GM23338 (cell line): ENCODE data around the gene DEXI. TPM values are rescaled to one million over a fixed set of nuclear protein-coding genes. Genes with fewer than 3 reads are reported as not detected.

Experiments
- ATAC-seq: fragments of 200-7000 bp; cut with Tn5 transposase; 3 replicates; pipeline ENCODE4 v1.9.1; 2020
- DNase-seq: peaks from one replicate; pipeline ENCODE4 v3.0.0-alpha.2; 2015; ENCODE audit warnings: low spot score
- H2AFZ ChIP-seq: fragments of 200-600 bp; sonication (generic); 2 replicates; pipeline ENCODE4 v1.8.0; 2016; ENCODE audit warnings: antibody characterized with exemption, mild to moderate bottlenecking, moderate library complexity
- H3F3A ChIP-seq: fragments of 200-600 bp; sonication (generic); replicated peaks from 2 replicates; pipeline ENCODE4 v1.8.0; 2017; ENCODE audit warnings: antibody characterized with exemption, mixed run types, low read depth
- H3K27ac ChIP-seq: fragments of 200-600 bp; sonication (generic); 2 replicates; pipeline ENCODE4 v1.6.1; 2016; ENCODE audit warnings: low read depth
- H3K27me3 ChIP-seq: fragments of 200-600 bp; sonication (generic); 2 replicates; pipeline ENCODE4 v1.8.0; 2016; ENCODE audit warnings: mild to moderate bottlenecking, mixed run types, moderate library complexity; ENCODE audit not compliant: insufficient read depth
- H3K36me3 ChIP-seq: fragments of 200-600 bp; sonication (generic); 2 replicates; pipeline ENCODE4 v1.8.0; 2016; ENCODE audit warnings: mild to moderate bottlenecking; ENCODE audit not compliant: insufficient read depth
- H3K4me1 ChIP-seq: fragments of 200-600 bp; sonication (generic); 2 replicates; pipeline ENCODE4 v1.8.0; 2016; ENCODE audit warnings: mild to moderate bottlenecking, moderate library complexity; ENCODE audit not compliant: insufficient read depth
- H3K4me2 ChIP-seq: fragments of 200-600 bp; sonication (generic); 2 replicates; pipeline ENCODE4 v1.7.1; 2017; ENCODE audit warnings: mixed run types
- H3K4me3 ChIP-seq: fragments of 200-600 bp; sonication (generic); 2 replicates; pipeline ENCODE4 v1.6.1; 2016; ENCODE audit warnings: mixed run types
- H3K79me2 ChIP-seq: fragments of 200-600 bp; sonication (generic); replicated peaks from 2 replicates; pipeline ENCODE4 v1.8.0; 2017; ENCODE audit warnings: mild to moderate bottlenecking; ENCODE audit not compliant: insufficient read depth
- H3K9me2 ChIP-seq: fragments of 200-600 bp; sonication (generic); 2 replicates; pipeline ENCODE4 v1.8.0; 2017; ENCODE audit not compliant: insufficient read depth
- H4K20me1 ChIP-seq: fragments of 200-600 bp; sonication (generic); replicated peaks from 2 replicates; pipeline ENCODE4 v1.8.0; 2017; ENCODE audit warnings: mild to moderate bottlenecking; ENCODE audit not compliant: insufficient read depth
- H3K27ac Mint-ChIP-seq: 2 replicates; pipeline ENCODE4 v1.8.0; 2020; ENCODE audit warnings: inconsistent platforms, mild to moderate bottlenecking, moderate library complexity, mixed read lengths
- H3K27me3 Mint-ChIP-seq: 3 replicates; pipeline ENCODE4 v1.8.0; 2022; ENCODE audit warnings: low read depth, mild to moderate bottlenecking, moderate library complexity, mixed read lengths, inconsistent platforms; ENCODE audit not compliant: insufficient read depth, poor library complexity
- H3K36me3 Mint-ChIP-seq: 3 replicates; pipeline ENCODE4 v1.8.0; 2021; ENCODE audit warnings: low read depth, mild to moderate bottlenecking, inconsistent platforms, moderate library complexity, mixed read lengths
- H3K4me1 Mint-ChIP-seq: 3 replicates; pipeline ENCODE4 v1.8.0; 2020; ENCODE audit warnings: mild to moderate bottlenecking, inconsistent platforms, mixed read lengths
- H3K4me3 Mint-ChIP-seq: 3 replicates; pipeline ENCODE4 v1.8.0; 2021; ENCODE audit warnings: moderate library complexity, mild to moderate bottlenecking, inconsistent platforms, mixed read lengths
- H3K9me3 Mint-ChIP-seq: 3 replicates; pipeline ENCODE4 v1.8.0; 2020; ENCODE audit warnings: moderate library complexity, mild to moderate bottlenecking, inconsistent platforms, mixed read lengths
- EZH2phosphoT487 ChIP-seq: fragments of 200-600 bp; sonication (generic); IDR thresholded peaks from one replicate; pipeline ENCODE4 v1.8.1; 2018; ENCODE audit warnings: antibody characterized with exemption; ENCODE audit not compliant: unreplicated experiment
- JUNB ChIP-seq: IDR thresholded peaks from one replicate; pipeline ENCODE4 v1.6.1; 2016; ENCODE audit warnings: antibody characterized with exemption; ENCODE audit not compliant: unreplicated experiment
- NANOG ChIP-seq: IDR thresholded peaks from 2 replicates; pipeline ENCODE4 v1.6.1; 2016; ENCODE audit warnings: antibody characterized with exemption, borderline replicate concordance
- POLR2AphosphoS5 ChIP-seq: IDR thresholded peaks from 2 replicates; pipeline ENCODE4 v1.6.1; 2016; ENCODE audit warnings: antibody characterized with exemption, low read depth
- ZNF331 ChIP-seq: fragments of 250-450 bp; sonication (Bioruptor Pico); IDR thresholded peaks from 2 replicates; pipeline ENCODE4 v1.5.0; 2020; ENCODE audit warnings: low read depth, mild to moderate bottlenecking, moderate library complexity
- ZNF462 ChIP-seq: fragments of 250-450 bp; sonication (Bioruptor Pico); IDR thresholded peaks from 2 replicates; pipeline ENCODE4 v1.5.0; 2020; ENCODE audit warnings: mild to moderate bottlenecking, moderate library complexity
- polyA plus RNA-seq: library from polyadenylated mRNA; unstranded; fragments of >200 nt; fragmentation: Nextera tagmentation; extraction: Ambion mirVana; gene quantifications from 2 replicates; pipeline ENCODE4 v1.2.1, GENCODE V29; 2016
- total RNA-seq: library from RNA; depleted of rRNA; stranded (reverse); fragments of >200 nt; shearing (Covaris generic); gene quantifications from 2 replicates; pipeline ENCODE4 v1.2.3, GENCODE V29; 2014
- TF ChIP-seq, protein P1 (sequence below), 2 experiments: fragments of 200-600 bp in 1 of 2; sonication (generic) in 1 of 2; conservative IDR thresholded peaks; 2 replicates each; pipeline versions ENCODE4 v1.5.1 to v1.6.1; 2016 to 2017; ENCODE audit warnings: antibody characterized with exemption in 2 of 2, low read depth in 2 of 2, mild to moderate bottlenecking in 2 of 2, moderate library complexity in 1 of 2

The DEXI gene
- total and polyA plus RNA-seq, 2 experiments from 2014 or later, result 26.5 to 58.2 TPM

- peaks cover 16% of the 10 kb centered on the region for H4K20me1 ChIP-seq
- H3K27me3 Mint-ChIP-seq, result peaks cover 3% of the 10 kb centered on the region
- H3K27me3 ChIP-seq, result no peaks in the 10 kb centered on the region
- H3K4me3 Mint-ChIP-seq, result no peak overlapping the region
- no peak overlapping the region for H3K27ac Mint-ChIP-seq
- H3K27ac ChIP-seq, result no peak overlapping the region
- H3K36me3 ChIP-seq, result no peaks in the 10 kb centered on the region; the same call in 1 of the 2 replicates
- ATAC-seq, result no peak
- peaks cover 17% of the 10 kb centered on the region for H3K79me2 ChIP-seq
- TF ChIP-seq EZH2phosphoT487 (no peak), JUNB (no peak), NANOG (no peak), ZNF331 (CRISPR knock-in tag) (no peak), POLR2AphosphoS5 (no peak)
- H3K4me1 ChIP-seq, result no peaks in the 10 kb centered on the region
- peaks cover 10% of the 10 kb centered on the region for H3K36me3 Mint-ChIP-seq
- H3K4me2 ChIP-seq, result no peak overlapping the region
- no peaks in the 10 kb centered on the region for H3F3A ChIP-seq
- H3K4me1 Mint-ChIP-seq, result no peaks in the 10 kb centered on the region
- no peak for DNase-seq
- H3K9me2 ChIP-seq, result no peaks in the 10 kb centered on the region
- no peak overlapping the region for H3K4me3 ChIP-seq
- no peak overlapping the region for H2AFZ ChIP-seq
- no peaks in the 10 kb centered on the region for H3K9me3 Mint-ChIP-seq
Measured at GRCh38 chr16:10931134-10931533, 11.1 kb downstream of the DEXI start.

DNA sequence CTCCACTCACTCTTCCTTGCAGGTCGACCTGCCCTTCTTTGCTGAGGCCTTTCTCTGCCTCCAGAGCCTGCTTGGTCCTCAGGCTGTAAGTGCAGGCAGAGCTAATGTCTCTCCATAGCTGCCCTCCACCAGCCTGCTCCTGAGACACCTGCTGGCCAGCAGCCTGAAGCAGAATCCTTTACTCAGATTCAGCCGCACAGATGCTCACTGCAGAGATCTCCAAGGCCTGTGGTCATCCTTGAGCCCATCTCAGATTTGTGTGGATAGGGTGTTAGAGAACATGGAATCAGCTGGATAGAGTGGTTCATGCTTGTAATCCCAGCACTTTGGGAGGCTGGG is 11.5 kb downstream of the DEXI start:
- no peak overlapping the region for H3K27ac ChIP-seq

More for the DNA sequence above, 11.5 kb downstream of the DEXI start:
- Mint-ChIP-seq H3K27ac (no peak overlapping the region), H3K9me3 (no peaks in the 10 kb centered on the region), H3K27me3 (peaks cover 6% of the 10 kb centered on the region), H3K4me1 (no peaks in the 10 kb centered on the region), H3K36me3 (peaks cover 10% of the 10 kb centered on the region), H3K4me3 (no peak overlapping the region)
- Histone ChIP-seq H3K4me1 (no peaks in the 10 kb centered on the region), H3F3A (no peaks in the 10 kb centered on the region), H3K27me3 (no peaks in the 10 kb centered on the region), H4K20me1 (peaks cover 15% of the 10 kb centered on the region), H3K4me2 (no peak overlapping the region), H2AFZ (no peak overlapping the region), H3K4me3 (no peak overlapping the region), H3K79me2 (peaks cover 13% of the 10 kb centered on the region), H3K36me3 (no peaks in the 10 kb centered on the region; the same call in 1 of the 2 replicates), H3K9me2 (no peaks in the 10 kb centered on the region)
- ATAC-seq (peak; percentile 53; the same call in 2 of the 3 replicates), DNase-seq (no peak)
- TF ChIP-seq, protein P1, sequence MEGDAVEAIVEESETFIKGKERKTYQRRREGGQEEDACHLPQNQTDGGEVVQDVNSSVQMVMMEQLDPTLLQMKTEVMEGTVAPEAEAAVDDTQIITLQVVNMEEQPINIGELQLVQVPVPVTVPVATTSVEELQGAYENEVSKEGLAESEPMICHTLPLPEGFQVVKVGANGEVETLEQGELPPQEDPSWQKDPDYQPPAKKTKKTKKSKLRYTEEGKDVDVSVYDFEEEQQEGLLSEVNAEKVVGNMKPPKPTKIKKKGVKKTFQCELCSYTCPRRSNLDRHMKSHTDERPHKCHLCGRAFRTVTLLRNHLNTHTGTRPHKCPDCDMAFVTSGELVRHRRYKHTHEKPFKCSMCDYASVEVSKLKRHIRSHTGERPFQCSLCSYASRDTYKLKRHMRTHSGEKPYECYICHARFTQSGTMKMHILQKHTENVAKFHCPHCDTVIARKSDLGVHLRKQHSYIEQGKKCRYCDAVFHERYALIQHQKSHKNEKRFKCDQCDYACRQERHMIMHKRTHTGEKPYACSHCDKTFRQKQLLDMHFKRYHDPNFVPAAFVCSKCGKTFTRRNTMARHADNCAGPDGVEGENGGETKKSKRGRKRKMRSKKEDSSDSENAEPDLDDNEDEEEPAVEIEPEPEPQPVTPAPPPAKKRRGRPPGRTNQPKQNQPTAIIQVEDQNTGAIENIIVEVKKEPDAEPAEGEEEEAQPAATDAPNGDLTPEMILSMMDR (conservative IDR thresholded peaks at IDR 0.05; ENCODE audit: low read depth in 2 of 2), result peak; percentile 18 to 33; a peak in 3 of 4 replicates
- no peak for TF ChIP-seq ZNF462 (CRISPR knock-in tag)
